ENCODE measurements around the gene TTC28.

- TF ChIP-seq CTCF (IDR thresholded peaks at IDR 0.05) (no peak), POLR2A (IDR thresholded peaks at IDR 0.05) (no peak)
Observed at GRCh38 chr22:27961680-27962079, 718.0 kb downstream of the TTC28 start.
